Measurements from ENCODE around the gene POC1B.

DNA sequence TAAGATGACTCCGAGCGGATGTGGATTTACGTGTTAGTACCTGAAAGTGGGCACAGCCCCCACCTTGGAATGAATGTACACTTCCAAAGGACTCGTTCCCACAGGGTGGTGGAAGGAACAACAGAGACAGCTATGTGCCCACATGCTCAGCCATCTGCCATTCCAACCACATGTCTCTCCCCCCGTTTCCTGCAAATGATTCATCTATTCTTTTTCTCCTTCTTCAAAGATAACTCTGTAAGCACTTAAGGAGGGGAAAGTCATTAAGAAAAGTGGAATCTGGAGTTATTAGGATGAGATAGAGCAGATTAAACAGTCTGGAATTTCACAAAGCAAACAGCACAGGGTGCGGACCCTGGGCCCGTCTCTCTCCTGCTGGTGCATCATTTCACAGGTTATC, 155.0 kb downstream of the POC1B start:
- TF ChIP-seq CTCF (IDR thresholded peaks at IDR 0.05; ENCODE audit: low read length) (no peak), EZH2 (IDR thresholded peaks at IDR 0.05; ENCODE audit: borderline replicate concordance, low read length) (no peak)

Data from OCI-LY1 (cell line).